Rectal smooth muscle tissue (tissue), 1 donor: ENCODE data around the gene SND1.

Source experiments
- H3K27ac ChIP-seq: one replicate; pipeline ENCODE4 v1.7.0; 2013; ENCODE audit warnings: low read depth, low read length, inconsistent platforms
- H3K27me3 ChIP-seq: one replicate; pipeline ENCODE4 v1.7.0; 2013; ENCODE audit warnings: low read length; ENCODE audit not compliant: control insufficient read depth, insufficient read depth
- H3K36me3 ChIP-seq: one replicate; pipeline ENCODE4 v1.7.0; 2013; ENCODE audit warnings: low read length; ENCODE audit not compliant: control insufficient read depth, insufficient read depth
- H3K4me1 ChIP-seq: one replicate; pipeline ENCODE4 v1.7.0; 2013; ENCODE audit warnings: low read length; ENCODE audit not compliant: control insufficient read depth, insufficient read depth
- H3K4me3 ChIP-seq: one replicate; pipeline ENCODE4 v1.7.0; 2013; ENCODE audit warnings: low read length
- H3K9ac ChIP-seq: one replicate; pipeline ENCODE4 v1.7.0; 2013; ENCODE audit warnings: low read length

Gene SND1

DNA sequence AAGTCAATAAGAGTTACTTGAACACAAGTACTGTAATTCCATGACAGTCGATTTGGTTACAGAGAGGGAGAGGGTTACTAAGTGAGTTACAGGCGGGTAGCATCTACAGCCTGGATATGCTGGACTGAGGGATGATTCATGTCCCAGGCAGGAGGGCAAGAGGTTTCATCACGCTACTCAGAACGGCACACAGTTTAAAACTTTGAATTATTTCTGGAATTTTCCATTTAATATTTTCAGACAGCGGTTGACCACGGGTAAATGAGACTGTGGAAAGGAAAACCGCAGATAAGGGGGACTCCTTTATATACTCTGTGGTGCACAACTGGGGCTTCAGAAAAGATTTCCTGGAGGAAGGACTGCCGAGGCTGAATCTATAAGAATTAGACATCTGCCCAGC is 404.9 kb downstream of the SND1 start:
- no peak overlapping the region for H3K4me3 ChIP-seq
- H3K27me3 ChIP-seq: no peaks in the 10 kb centered on the region
- no peak overlapping the region for H3K27ac ChIP-seq
- H3K9ac ChIP-seq: no peak overlapping the region
- no peaks in the 10 kb centered on the region for H3K36me3 ChIP-seq
- no peaks in the 10 kb centered on the region for H3K4me1 ChIP-seq

DNA sequence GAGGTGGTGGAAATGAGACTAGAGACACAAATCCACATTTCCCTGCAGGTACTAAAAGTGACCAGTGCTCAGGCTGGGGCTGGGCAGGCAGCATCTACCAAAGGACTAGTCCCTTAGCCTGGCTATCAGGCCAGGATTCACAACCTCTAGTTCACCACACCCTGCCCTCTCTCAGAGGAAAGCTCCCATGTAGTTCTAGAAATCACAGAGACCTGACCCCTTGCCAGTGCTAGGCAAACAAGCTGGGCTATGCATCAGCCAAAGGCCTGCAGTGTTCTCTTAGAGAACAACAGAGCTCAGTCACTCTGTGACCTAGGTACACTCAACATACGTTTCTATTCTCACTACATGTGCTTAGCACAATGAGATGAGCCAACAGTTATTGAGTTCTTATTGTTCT is 405.9 kb downstream of the SND1 start:
- H3K4me3 ChIP-seq: no peak overlapping the region
- no peaks in the 10 kb centered on the region for H3K36me3 ChIP-seq
- H3K4me1 ChIP-seq: no peaks in the 10 kb centered on the region
- H3K27ac ChIP-seq: no peak overlapping the region
- H3K27me3 ChIP-seq: no peaks in the 10 kb centered on the region
- no peak overlapping the region for H3K9ac ChIP-seq

DNA sequence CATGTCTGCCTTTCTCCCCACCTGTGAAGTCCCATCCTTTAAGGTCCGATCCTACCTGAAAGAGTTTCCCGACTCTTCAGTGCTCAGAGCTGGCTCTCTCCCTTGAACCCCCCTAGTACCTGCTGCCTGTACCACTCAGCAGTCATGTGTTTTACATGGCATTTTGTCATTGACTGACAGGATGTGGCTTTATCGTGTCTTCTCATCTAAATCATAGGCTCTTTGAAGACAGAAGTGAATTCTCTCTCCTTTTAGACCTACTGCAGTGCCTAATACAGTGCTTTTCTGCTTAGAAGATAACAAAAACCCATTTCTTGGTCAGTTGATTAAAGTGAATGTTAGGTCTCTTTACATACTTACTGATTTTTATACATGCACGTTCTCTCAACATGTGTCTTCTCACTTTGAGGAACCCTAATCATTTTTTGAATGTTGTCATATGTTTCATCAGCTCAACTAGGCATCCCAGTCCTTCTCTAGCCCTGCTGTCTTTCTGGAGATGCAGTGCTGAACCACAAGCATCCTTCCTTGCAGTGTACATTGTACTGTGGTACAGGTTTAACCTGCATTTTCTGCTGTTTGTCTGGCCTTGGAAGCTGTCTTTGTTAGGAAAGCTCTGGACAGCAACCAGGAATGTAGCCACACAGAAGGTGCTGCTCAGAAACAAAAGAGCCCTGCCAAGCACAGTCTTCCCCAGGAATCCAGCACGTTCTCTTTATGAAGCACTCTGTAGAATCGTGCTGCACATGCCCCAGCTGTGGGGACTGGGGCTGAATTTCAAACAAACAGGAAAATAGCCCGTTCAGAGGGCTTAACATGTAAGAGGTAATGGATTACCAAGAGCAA is 407.4 kb downstream of the SND1 start:
- Histone ChIP-seq H3K36me3 (no peaks in the 10 kb centered on the region), H3K27ac (no peak overlapping the region), H3K9ac (no peak overlapping the region), H3K4me1 (no peaks in the 10 kb centered on the region), H3K27me3 (no peaks in the 10 kb centered on the region), H3K4me3 (no peak overlapping the region)

DNA sequence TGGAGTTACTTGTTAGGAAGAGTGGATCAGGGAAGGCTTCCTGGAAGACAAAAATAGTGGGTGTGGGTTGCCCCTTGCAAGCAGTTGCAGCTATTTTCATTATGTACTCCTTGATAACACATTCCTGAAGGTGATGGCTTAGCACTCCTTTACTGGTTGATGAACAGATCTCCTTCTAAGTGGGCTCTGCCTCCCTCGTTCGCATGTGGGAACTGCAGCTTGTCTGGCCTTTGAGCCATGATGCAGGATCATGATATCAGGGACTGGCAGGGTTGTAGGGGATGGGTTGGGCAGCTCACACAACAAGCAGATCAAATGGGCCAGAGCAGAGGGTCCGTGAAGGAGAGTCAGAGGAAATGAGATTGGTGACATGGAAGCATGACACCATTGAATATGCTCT is 408.0 kb downstream of the SND1 start:
- H3K27me3 ChIP-seq: no peaks in the 10 kb centered on the region
- H3K4me3 ChIP-seq: no peak overlapping the region
- no peaks in the 10 kb centered on the region for H3K4me1 ChIP-seq
- no peaks in the 10 kb centered on the region for H3K36me3 ChIP-seq
- H3K27ac ChIP-seq: no peak overlapping the region
- no peak overlapping the region for H3K9ac ChIP-seq

DNA sequence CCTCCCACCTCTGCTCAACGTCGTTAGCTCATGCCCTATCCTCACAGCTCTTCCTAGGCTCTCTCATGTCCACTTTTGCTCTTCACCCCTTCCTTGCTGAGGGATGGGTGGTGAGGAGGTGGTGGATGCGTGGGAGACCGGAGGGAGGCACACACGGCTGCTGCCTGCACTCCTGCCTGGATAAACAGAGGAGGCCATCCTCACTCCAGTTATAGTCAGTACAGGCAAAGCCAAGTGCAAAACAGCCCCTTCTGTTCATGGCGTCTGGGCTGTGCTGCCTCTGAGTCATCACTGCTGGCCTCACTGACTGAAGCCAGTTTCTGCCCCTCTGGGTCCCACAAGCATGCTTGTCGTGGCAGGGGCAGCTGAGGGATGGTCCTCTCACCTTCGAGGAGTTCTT is 411.1 kb downstream of the SND1 start:
- no peak overlapping the region for H3K27ac ChIP-seq
- H3K4me1 ChIP-seq: no peaks in the 10 kb centered on the region
- H3K27me3 ChIP-seq: no peaks in the 10 kb centered on the region
- H3K36me3 ChIP-seq: no peaks in the 10 kb centered on the region
- H3K9ac ChIP-seq: no peak overlapping the region
- H3K4me3 ChIP-seq: no peak overlapping the region

DNA sequence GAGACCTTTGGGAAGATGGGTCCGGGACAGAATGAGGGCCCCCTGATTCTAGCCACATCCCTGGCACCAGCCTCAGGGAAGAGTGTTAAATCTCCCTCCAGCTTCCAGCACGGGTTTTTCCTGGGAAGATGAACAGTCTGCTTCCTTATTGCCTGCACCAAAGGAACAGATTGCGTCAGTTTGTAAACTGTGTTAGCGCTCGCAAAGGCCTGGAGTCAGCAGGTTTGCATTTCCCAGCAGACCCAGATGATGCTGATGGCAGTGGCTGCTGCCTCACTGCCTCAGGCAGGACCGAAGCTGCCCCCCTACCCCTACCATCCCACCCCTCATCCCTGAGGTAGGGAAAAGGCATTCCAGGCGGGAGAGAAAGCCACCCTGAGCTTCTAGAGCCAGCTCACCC is 413.9 kb downstream of the SND1 start:
- no peak overlapping the region for H3K4me3 ChIP-seq
- H3K27me3 ChIP-seq: no peaks in the 10 kb centered on the region
- no peak overlapping the region for H3K9ac ChIP-seq
- H3K4me1 ChIP-seq: no peaks in the 10 kb centered on the region
- H3K36me3 ChIP-seq: no peaks in the 10 kb centered on the region
- H3K27ac ChIP-seq: no peak overlapping the region

DNA sequence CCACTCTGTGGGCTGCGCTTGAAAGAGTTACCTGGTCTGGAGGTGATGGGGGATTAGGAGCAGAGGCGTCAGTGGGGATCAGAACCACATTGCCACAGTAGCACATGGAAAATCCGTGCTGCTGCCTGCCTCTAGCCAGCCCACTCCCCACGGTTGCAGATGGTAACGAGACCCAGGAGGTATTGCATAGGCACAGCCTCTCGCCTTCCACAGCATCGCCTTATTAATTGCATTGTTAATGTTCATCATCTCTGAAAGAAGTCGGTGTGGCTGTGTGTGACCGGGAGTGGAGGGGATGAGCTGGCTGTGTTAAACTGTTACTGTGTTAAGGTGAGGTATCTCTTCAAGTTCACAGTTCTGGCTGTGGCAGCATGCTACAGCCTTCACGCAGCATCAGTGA is 414.4 kb downstream of the SND1 start:
- H3K4me3 ChIP-seq: no peak overlapping the region
- no peaks in the 10 kb centered on the region for H3K27me3 ChIP-seq
- no peaks in the 10 kb centered on the region for H3K36me3 ChIP-seq
- H3K27ac ChIP-seq: no peak overlapping the region
- H3K9ac ChIP-seq: no peak overlapping the region
- H3K4me1 ChIP-seq: no peaks in the 10 kb centered on the region

DNA sequence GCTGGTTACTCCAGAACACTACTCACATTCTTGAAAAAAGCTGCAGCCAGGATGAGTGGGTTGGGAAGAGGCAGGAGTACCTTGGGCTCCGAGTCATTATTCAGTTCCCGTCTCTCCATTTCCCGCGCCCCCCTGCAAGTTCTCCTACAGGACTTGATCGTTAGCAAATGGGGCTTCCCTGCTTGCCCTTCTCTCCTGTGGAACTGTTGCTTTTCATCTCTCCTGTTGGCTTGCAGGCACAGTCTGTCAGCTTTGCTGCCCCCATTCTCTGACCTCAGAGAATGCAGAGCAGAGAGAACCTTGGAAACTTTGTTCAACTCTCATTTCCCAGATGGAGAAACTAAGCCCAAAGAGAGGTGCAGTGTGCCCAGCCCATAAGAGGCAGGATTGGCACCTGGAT is 414.9 kb downstream of the SND1 start:
- no peak overlapping the region for H3K27ac ChIP-seq
- no peak overlapping the region for H3K9ac ChIP-seq
- H3K27me3 ChIP-seq: no peaks in the 10 kb centered on the region
- H3K4me3 ChIP-seq: no peak overlapping the region
- H3K36me3 ChIP-seq: no peaks in the 10 kb centered on the region
- H3K4me1 ChIP-seq: no peaks in the 10 kb centered on the region

DNA sequence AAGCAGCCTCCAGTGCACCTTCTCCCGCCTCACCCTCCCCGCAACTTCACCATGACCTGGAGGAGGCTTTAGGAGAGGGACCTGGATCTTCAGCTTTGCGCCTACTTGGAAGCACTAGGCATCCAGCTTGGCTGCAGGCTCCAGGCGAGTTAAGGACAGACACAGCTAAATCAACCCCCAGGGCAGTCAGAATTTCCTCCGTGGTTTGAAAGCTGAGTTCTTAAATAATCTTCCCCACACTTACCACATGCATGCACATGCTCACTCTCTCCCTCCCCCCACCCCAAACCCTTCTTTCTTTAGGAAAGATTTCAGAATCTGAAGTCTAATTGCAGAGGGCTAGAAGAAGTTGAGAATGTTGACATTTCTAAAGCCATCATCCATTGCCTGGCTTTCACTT is 416.0 kb downstream of the SND1 start:
- Histone ChIP-seq H3K4me1 (no peaks in the 10 kb centered on the region), H3K27ac (no peak overlapping the region), H3K27me3 (no peaks in the 10 kb centered on the region), H3K36me3 (no peaks in the 10 kb centered on the region), H3K4me3 (no peak overlapping the region), H3K9ac (no peak overlapping the region)

DNA sequence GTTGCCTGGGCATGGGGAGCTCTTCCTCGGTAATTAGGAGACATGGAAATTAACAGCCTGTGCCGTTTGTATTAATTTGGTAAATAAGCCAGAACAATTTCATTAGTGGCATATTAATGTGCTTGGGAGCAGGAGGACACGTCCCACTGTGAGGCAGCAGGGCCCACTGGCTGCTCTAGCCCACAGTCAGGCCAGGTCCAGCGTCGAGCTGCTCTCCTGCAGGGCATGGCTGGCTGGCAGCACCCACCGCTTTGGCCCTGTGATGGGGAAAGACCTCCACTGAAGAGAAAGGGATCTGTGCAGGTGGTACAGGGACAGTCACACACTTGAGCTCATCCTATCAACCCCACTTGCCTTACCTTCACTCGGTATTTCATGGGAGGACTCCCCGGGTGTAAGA is 416.8 kb downstream of the SND1 start:
- no peaks in the 10 kb centered on the region for H3K36me3 ChIP-seq
- no peak overlapping the region for H3K4me3 ChIP-seq
- H3K4me1 ChIP-seq: no peaks in the 10 kb centered on the region
- H3K27ac ChIP-seq: no peak overlapping the region
- no peaks in the 10 kb centered on the region for H3K27me3 ChIP-seq
- H3K9ac ChIP-seq: no peak overlapping the region

DNA sequence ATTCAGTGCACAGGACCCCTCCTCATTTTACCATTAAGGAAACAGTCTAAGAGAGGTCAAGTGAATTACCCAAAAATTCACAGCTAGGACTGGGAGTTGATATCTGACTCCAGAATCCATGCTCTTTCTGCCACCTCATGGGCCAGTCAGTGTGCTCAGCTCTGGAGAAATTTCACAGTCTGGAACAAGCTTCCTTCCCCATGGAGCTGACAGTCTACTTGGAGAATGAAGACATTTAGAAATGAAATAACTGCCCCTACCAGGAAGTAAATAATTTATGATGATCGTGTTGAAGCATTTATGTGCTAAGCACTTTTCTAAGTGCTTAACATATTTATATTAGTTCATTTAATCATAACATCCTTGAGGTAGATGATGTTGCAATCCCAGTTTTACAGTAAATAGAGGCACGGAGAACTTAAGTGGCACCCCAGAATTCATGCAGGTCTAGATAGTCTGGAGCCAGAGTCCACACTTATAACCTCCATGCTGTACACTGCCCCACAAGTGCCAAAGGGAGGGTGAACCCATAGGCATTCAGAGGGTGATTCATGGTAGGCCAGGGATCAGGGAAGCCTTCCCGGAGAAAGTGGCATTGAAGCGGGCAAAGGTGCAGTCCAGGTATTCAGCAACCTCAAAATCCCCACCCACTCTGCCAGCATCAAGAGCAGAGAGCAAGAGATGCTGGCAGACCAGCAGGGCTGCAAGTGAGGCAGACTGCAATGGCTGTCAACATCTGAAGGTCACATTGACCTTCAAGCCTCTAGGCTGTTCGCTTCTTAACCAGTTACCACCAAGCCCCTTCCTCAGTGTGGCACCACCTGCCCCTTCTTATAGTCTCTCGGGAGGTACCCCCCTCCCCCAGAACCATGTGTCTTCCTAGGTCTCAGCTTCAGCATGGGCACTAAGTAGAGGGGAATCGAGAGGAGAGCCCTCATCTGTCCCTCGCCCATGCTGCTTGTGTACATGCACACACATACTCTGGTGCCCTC is 417.7 kb downstream of the SND1 start:
- no peak overlapping the region for H3K4me3 ChIP-seq
- H3K9ac ChIP-seq: no peak overlapping the region
- no peaks in the 10 kb centered on the region for H3K27me3 ChIP-seq
- no peaks in the 10 kb centered on the region for H3K4me1 ChIP-seq
- H3K36me3 ChIP-seq: peaks cover 2% of the 10 kb centered on the region
- H3K27ac ChIP-seq: no peak overlapping the region

DNA sequence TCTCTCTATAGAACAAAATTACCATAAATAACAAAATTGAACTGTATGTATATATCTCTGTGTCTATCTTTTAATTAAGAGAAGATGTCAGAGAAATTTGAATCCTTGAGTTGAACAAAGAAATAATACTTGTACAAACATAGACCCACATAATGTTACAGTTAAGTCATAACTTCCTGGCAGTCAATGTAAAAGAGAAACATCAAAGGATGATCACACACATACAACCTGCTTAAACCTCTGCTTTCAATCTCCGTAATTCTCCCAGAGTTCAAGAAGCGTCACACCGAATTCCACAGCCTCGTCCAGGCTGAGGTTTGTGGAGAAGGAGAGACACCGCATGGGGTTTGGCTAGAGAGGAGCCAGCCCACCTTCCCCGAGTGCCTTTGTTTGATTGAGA is 419.4 kb downstream of the SND1 start:
- H3K27me3 ChIP-seq: no peaks in the 10 kb centered on the region
- peaks cover 2% of the 10 kb centered on the region for H3K36me3 ChIP-seq
- H3K4me1 ChIP-seq: no peaks in the 10 kb centered on the region
- H3K27ac ChIP-seq: no peak overlapping the region
- H3K4me3 ChIP-seq: no peak overlapping the region
- no peak overlapping the region for H3K9ac ChIP-seq
